Measurements from ENCODE around the gene HOXD12.

- TF ChIP-seq CTCF (conservative IDR thresholded peaks at IDR 0.05; ENCODE audit: low read depth in 2 of 2), result no peak
- no peak for TF ChIP-seq POLR2AphosphoS5 (IDR thresholded peaks at IDR 0.05; ENCODE audit: low read depth)
- TF ChIP-seq ZNF462 (CRISPR knock-in tag; IDR thresholded peaks at IDR 0.05), result no peak
- no peak for TF ChIP-seq EZH2phosphoT487 (IDR thresholded peaks at IDR 0.05; ENCODE audit: unreplicated experiment)
- no peak for TF ChIP-seq ETS1 (IDR thresholded peaks at IDR 0.05)
- TF ChIP-seq CREB1 (CRISPR knock-in tag; IDR thresholded peaks at IDR 0.05; ENCODE audit: low read depth), result no peak
- TF ChIP-seq EZH2 (IDR thresholded peaks at IDR 0.05; ENCODE audit: low read depth, unreplicated experiment), result no peak
- no peak for TF ChIP-seq JUNB (IDR thresholded peaks at IDR 0.05; ENCODE audit: unreplicated experiment)
- TF ChIP-seq REST (IDR thresholded peaks at IDR 0.05; ENCODE audit: unreplicated experiment), result no peak
- TF ChIP-seq STAT1 (IDR thresholded peaks at IDR 0.05; ENCODE audit: unreplicated experiment), result no peak
- no peak for TF ChIP-seq ZNF114 (CRISPR knock-in tag; IDR thresholded peaks at IDR 0.05)
- TF ChIP-seq NANOG (IDR thresholded peaks at IDR 0.05; ENCODE audit: borderline replicate concordance), result no peak
Measured at GRCh38 chr2:176076796-176077195, 22.8 kb upstream of the HOXD12 start.
